SK-N-SH treated with all-trans-retinoic acid at 6 μM for 48 hours (cell line): ENCODE results near the gene KCNIP2.

Source experiments
- BACH2 ChIP-seq: fragments of 250-450 bp; sonication (Bioruptor Pico); IDR thresholded peaks from 2 replicates; pipeline ENCODE4 v1.9.0; 2021; ENCODE audit warnings: mild to moderate bottlenecking, borderline replicate concordance
- CSDC2 ChIP-seq: fragments of 250-450 bp; sonication (Bioruptor Pico); IDR thresholded peaks from 2 replicates; pipeline ENCODE4 v1.5.0; 2020; ENCODE audit warnings: mild to moderate bottlenecking, moderate library complexity
- ISL1 ChIP-seq: fragments of 250-450 bp; sonication (Bioruptor Pico); IDR thresholded peaks from 2 replicates; pipeline ENCODE4 v2.1.2; 2022; ENCODE audit warnings: mild to moderate bottlenecking, moderate library complexity
- RARB ChIP-seq: fragments of 250-450 bp; sonication (Bioruptor Pico); IDR thresholded peaks from 2 replicates; pipeline ENCODE4 v1.8.0; 2021; ENCODE audit warnings: mild to moderate bottlenecking, moderate library complexity
- TCF4 ChIP-seq: fragments of 250-450 bp; sonication (Bioruptor Pico); IDR thresholded peaks from 2 replicates; pipeline ENCODE4 v1.8.0; 2021; ENCODE audit warnings: mild to moderate bottlenecking, moderate library complexity, borderline replicate concordance
- ZFP30 ChIP-seq: fragments of 450-650 bp; formaldehyde crosslinking; IDR thresholded peaks from 2 replicates; pipeline ENCODE4 v1.5.0; 2022; ENCODE audit warnings: mild to moderate bottlenecking, moderate library complexity
- ZNF565 ChIP-seq: fragments of 450-650 bp; formaldehyde crosslinking; conservative IDR thresholded peaks from 2 replicates; pipeline ENCODE4 v1.5.0; 2020; ENCODE audit warnings: low read depth, mild to moderate bottlenecking, moderate library complexity
- ZNF70 ChIP-seq: fragments of 450-650 bp; formaldehyde crosslinking; IDR thresholded peaks from 2 replicates; pipeline ENCODE4 v1.5.0; 2020; ENCODE audit warnings: mild to moderate bottlenecking, moderate library complexity
- ZNF8 ChIP-seq: fragments of 450-650 bp; formaldehyde crosslinking; IDR thresholded peaks from 2 replicates; pipeline ENCODE4 v1.5.0; 2020; ENCODE audit warnings: mild to moderate bottlenecking, moderate library complexity
- TF ChIP-seq, protein P1 (sequence below): fragments of 250-450 bp; sonication (Bioruptor Pico); IDR thresholded peaks from 2 replicates; pipeline ENCODE4 v1.8.0; 2020; ENCODE audit warnings: mild to moderate bottlenecking, moderate library complexity, borderline replicate concordance

DNA sequence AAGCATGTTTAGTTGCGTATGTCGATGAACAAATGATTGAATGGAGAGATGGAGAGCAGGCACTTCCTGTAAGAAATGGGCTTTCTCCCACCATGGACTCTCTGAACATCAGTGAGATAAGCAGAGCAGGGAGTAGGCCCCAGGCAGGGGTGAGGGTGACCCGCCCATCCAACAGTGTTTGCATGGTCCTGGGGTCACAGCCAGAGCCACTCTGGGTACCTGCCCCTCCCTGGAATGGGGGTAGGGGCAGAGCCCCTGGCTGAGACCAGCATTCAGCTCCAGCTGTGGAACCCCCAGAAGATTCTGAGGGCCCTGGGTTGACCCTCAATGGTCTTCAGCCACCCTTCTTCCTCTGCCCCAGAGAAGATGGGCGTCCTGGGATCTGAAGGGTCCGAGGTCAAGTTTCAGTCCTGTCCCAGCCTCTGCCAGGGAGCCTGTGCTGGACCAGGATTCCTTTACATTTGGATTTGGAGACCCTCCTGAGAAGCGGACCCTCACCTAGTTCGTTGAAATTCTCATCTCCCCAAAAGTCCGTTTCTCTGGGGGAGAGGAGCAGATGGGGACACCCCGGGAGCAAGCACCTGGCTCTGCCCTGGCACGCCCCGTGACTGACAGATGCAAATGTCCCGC lies 65.3 kb downstream of the KCNIP2 start:
- no peak for TF ChIP-seq TCF4 (CRISPR knock-in tag)
- no peak for TF ChIP-seq RARB (CRISPR knock-in tag)
- TF ChIP-seq CSDC2: no peak
- TF ChIP-seq ZFP30 (CRISPR knock-in tag): no peak
- TF ChIP-seq ZNF70 (CRISPR knock-in tag): no peak
- TF ChIP-seq, protein P1, sequence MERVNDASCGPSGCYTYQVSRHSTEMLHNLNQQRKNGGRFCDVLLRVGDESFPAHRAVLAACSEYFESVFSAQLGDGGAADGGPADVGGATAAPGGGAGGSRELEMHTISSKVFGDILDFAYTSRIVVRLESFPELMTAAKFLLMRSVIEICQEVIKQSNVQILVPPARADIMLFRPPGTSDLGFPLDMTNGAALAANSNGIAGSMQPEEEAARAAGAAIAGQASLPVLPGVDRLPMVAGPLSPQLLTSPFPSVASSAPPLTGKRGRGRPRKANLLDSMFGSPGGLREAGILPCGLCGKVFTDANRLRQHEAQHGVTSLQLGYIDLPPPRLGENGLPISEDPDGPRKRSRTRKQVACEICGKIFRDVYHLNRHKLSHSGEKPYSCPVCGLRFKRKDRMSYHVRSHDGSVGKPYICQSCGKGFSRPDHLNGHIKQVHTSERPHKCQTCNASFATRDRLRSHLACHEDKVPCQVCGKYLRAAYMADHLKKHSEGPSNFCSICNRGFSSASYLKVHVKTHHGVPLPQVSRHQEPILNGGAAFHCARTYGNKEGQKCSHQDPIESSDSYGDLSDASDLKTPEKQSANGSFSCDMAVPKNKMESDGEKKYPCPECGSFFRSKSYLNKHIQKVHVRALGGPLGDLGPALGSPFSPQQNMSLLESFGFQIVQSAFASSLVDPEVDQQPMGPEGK: no peak
- no peak for TF ChIP-seq ZNF565 (CRISPR knock-in tag)
- no peak for TF ChIP-seq ISL1 (CRISPR knock-in tag)
- no peak for TF ChIP-seq ZNF8 (CRISPR knock-in tag)
- no peak for TF ChIP-seq BACH2 (CRISPR knock-in tag)
